Astrocyte of the hippocampus (primary cell): ENCODE measurements around the gene C1QTNF4.
"Not testable (repeated sequence)": the region's sequence is repeated elsewhere in the genome, so short reads cannot be mapped to it uniquely, and the experiment has no call there.

Experiments used
- DNase-seq: peaks from one replicate; pipeline ENCODE4 v3.0.0; 2011; ENCODE audit warnings: low read depth, low spot score

The C1QTNF4 gene

GRCh38 chr11:47566149-47566698, 28.0 kb downstream of the C1QTNF4 start:
- no peak for DNase-seq

DNA sequence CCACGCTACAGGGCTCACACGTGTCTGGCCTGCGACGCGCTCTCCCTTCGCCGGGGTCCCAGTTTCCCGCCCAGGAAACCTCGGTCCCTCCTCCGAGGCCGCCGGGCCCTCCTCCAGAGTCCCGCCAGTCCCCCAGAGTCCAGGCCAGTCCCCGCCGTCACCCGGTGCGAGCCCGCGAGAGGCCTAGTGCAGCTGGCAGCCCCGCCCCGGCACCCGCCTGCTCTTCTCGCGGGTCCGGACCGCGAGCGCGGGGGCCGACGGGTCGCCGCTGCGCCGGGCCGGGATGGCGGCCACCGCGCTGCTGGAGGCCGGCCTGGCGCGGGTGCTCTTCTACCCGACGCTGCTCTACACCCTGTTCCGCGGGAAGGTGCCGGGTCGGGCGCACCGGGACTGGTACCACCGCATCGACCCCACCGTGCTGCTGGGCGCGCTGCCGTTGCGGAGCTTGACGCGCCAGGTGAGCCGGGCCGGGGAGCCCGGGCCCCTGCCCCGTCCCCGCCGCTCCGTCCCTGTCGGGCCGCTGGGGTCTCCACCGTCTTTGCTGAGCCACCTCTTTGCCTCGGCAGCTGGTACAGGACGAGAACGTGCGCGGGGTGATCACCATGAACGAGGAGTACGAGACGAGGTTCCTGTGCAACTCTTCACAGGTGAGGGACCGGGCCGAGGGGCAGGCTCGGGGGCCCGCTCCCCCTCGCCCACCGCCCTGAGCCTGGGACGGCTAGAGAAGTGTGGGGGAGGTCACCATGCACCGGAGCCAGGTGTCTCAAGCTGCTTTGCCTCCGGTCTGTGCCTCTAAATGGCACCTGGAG, 28.7 kb downstream of the C1QTNF4 start, which contains the start of gene PTPMT1:
TSS of gene PTPMT1 (plus strand) at position 260 of the 809 bp plus-strand sequence. CDS start at position 284, 24 bp downstream.
- DNase-seq: peak; percentile 89

DNA sequence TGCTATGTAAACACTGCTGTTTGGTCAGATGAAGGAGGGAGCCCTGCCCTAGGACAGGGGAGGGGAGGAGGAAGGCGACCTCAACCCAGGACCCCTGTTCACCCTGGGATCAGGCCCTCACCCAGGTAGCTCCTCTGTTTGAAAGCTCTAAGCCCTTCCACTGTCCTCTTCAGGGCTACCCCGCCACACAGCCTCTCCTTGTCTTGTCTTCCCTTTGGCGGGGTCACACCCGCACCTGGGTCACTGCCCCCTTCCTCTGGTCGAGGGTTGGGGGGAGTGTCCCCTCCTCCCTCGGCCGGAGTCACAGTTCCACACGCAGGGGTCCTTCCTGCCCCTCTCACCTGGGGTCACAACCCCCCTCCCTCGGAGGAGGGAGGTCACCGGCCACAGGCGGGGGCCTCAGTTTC, 29.3 kb downstream of the C1QTNF4 start:
- no peak for DNase-seq

- not testable (repeated sequence) for DNase-seq
These were observed 29.8 kb downstream of the C1QTNF4 start for GRCh38 chr11:47564366-47564765.

DNA sequence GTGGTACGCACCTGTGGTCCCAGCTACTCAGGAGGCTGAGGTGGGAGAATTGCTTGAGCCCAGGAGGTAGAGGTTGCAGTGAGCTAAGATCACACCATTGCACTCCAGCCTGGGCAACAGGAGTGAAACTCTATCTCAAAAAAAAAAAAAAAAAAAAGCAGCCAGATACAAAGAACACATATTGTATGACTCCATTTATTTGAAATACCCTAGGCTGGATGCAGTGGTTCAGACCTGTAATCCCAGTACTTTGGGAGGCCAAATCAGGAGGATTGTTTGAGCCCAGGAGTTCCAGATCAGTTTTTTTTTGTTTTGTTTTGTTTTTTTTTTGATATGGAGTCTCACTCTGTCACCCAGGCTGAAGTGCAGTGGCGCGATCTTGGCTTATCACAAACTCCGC, 31.8 kb downstream of the C1QTNF4 start:
- DNase-seq: not testable (repeated sequence)

- no peak for DNase-seq
These were observed 33.8 kb downstream of the C1QTNF4 start for GRCh38 chr11:47560426-47560825.

DNA sequence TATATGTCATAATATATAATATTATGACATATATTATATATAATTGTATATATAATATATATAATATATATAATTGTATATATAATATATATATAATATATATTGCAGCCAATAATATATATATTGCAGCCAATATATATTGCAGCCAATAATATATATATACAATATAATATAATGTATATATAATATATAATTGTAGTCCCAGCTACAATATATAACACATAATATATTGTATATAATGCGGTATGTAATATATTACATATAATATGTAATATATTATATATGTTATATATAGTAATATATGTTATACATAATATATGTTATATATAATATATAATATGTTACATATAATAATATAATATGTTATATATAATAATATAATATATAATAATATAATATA, 35.5 kb downstream of the C1QTNF4 start:
- DNase-seq: no peak

DNA sequence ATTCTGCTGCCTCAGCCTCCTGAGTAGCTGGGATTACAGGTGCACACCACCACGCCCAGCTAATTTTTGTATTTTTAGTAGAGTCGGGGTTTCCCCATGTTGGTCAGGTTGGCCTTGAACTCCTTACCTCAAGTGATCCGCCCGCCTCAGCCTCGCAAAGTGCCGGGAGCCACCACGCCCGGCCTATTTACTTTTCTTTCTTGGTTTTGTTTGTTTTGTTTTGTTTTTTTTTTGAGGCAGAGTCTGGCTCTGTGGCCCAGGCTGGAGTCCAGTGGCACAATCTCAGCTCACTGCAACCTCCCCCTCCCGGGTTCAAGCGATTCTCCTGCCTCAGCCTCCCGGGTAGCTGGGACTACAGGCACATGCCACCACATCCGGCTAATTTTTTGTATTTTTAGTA, 37.2 kb downstream of the C1QTNF4 start:
- DNase-seq: not testable (repeated sequence)

DNA sequence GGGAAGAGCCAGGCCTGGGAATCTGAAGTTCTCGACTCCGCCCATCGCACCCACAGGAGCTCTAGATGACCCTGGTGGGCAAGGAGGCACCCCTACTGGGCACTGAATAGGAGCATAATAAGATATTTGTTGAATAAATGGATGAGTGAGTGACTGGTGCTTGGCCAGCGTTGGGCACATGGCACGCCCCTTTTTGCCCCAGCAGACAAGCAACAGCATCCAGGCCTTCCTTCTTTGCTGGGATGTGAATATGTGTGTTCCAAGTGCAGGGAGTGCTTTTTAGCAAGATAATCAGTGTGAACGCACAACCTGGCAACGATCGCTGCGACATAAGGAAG, 40.8 kb downstream of the C1QTNF4 start:
- no peak for DNase-seq

DNA sequence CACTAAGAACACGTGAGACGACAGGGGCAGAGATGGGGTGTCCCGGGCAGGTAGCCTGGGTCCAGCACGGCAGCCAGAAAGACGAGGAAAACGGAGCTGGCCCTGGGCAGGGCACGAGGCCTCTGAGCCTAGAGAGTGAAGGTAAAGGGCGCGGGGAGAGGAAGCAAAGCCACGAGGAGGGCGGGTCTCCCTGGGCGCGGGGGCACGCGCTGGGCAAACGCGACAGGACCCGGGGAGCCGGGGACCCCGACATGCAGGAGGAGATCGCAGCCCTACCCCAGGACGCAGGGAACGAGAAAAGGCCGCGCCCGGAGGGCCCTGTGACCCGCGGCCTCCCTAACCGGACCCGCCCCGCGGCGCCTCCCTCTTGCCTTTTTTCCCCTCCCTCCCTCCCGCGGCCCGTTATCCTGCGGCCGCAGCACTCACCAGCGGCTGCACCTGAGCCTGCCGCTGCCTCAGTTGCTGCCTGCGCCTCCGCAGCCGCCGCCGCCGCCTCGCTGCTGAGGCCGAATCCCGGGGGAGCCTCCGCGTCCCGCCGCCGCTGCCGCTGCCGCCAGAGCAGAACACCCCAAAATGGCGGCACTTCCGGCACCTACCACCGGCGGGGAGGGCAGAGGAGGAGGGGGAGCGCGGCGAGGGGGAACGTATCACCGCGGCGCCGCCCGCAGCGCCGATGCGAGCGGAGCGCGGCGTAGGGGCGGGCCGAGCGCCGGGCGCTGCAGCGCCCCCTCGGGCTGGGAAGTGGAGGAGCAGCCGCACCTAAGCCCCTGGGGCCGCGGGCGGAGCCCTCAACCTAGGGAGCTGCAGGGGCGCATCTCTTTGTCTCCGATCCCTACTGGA, 41.4 kb downstream of the C1QTNF4 start, which contains the start of gene CELF1:
TSS of gene CELF1 (minus strand) at position 567 of the 840 bp plus-strand sequence. CDS start 53,609 bp downstream, outside the sequence.
- DNase-seq: peak; percentile 97

GRCh38 chr11:47552056-47552565, 42.1 kb downstream of the C1QTNF4 start:
- peak; percentile 68 for DNase-seq

- peak; percentile 33 for DNase-seq
These were observed 43.1 kb downstream of the C1QTNF4 start for GRCh38 chr11:47551086-47551485.

DNA sequence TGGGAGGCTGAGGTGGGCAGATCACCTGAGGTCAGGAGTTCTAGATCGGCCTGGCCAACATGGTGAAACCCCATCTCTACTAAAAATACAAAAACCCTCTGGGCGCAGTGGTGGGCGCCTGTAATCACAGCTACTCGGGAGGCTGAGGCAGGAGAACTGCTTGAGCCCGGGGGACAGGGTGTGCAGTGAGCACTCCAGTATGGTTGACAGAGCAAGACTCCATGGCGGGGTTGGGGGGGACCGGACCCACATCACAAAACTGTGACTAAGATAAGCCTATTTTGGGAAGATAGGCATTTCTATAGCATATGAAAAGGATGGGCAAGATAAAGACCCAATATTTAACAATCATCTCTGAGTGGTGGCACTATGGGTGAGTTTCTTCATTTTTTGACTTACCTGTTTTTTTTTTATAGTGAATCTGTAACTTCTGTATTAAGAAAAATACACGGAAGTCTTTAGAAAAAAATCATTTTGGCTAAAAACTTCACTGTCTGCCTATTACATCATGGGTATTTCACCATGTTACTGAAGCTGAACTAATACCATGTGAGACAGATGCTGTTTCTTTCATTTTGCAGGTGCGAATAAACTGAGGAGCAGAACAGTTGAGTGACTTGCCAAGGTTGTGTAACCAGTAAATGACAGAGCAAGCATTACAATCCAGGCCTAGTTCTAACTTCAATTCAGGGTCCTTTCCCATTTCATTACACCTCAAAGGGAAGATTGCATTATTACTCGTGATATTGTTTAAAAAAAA, 43.7 kb downstream of the C1QTNF4 start:
- no peak for DNase-seq

GRCh38 chr11:47546274-47546673, 47.9 kb downstream of the C1QTNF4 start:
- DNase-seq: not testable (repeated sequence)

DNA sequence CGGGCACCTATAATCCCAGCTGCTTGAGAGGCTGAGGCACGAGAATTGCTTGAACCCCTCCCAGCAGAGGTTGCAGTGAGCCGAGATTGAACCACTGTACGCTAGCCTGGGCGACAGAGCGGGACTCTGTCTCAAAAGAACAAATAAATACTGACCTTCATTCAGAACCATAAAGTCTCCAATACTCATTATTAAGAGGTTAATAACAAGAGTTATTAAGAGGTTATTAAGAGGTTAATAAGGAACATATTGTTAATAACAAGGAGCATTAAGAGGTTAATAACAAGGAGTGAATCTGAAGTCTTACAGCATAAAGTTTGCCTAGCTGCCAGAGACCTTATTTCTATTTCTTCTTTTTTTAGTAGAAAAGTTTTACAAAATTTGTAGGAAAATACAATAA, 48.9 kb downstream of the C1QTNF4 start:
- DNase-seq: no peak

- no peak for DNase-seq
These were observed 53.1 kb downstream of the C1QTNF4 start for GRCh38 chr11:47541070-47541469.

DNA sequence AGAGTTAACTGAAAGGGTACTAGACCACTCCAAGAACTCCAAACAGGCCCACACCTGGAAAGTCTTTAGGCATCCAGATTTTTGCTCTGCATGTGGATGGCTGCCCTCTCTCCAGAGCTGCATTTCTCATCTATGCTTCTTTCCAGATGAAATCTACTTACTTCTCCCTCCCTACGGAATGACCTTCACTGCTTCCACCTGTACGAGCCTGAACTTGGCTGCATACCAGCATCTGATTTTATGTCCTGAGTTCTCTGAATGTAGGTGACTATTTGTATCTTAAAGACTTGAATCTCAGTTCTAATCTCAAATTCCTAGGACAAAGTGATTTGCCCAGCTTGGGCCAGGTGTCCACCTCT, 54.6 kb downstream of the C1QTNF4 start:
- no peak for DNase-seq
